ENCODE results near the gene CFAP74. TPM values are rescaled to one million over a fixed set of nuclear protein-coding genes. Genes with fewer than 3 reads are reported as not detected.

CFAP74 gene
- total and polyA plus RNA-seq, 2 of the 13 experiments (the other 11 are each of a cell fraction or from before 2014, with no cell fraction given): 0.27 to 0.62 TPM

GRCh38 chr1:1906185-1907097, 97.1 kb downstream of the CFAP74 start (continued):
- TF ChIP-seq, protein P1, sequence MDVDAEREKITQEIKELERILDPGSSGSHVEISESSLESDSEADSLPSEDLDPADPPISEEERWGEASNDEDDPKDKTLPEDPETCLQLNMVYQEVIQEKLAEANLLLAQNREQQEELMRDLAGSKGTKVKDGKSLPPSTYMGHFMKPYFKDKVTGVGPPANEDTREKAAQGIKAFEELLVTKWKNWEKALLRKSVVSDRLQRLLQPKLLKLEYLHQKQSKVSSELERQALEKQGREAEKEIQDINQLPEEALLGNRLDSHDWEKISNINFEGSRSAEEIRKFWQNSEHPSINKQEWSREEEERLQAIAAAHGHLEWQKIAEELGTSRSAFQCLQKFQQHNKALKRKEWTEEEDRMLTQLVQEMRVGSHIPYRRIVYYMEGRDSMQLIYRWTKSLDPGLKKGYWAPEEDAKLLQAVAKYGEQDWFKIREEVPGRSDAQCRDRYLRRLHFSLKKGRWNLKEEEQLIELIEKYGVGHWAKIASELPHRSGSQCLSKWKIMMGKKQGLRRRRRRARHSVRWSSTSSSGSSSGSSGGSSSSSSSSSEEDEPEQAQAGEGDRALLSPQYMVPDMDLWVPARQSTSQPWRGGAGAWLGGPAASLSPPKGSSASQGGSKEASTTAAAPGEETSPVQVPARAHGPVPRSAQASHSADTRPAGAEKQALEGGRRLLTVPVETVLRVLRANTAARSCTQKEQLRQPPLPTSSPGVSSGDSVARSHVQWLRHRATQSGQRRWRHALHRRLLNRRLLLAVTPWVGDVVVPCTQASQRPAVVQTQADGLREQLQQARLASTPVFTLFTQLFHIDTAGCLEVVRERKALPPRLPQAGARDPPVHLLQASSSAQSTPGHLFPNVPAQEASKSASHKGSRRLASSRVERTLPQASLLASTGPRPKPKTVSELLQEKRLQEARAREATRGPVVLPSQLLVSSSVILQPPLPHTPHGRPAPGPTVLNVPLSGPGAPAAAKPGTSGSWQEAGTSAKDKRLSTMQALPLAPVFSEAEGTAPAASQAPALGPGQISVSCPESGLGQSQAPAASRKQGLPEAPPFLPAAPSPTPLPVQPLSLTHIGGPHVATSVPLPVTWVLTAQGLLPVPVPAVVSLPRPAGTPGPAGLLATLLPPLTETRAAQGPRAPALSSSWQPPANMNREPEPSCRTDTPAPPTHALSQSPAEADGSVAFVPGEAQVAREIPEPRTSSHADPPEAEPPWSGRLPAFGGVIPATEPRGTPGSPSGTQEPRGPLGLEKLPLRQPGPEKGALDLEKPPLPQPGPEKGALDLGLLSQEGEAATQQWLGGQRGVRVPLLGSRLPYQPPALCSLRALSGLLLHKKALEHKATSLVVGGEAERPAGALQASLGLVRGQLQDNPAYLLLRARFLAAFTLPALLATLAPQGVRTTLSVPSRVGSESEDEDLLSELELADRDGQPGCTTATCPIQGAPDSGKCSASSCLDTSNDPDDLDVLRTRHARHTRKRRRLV (CRISPR knock-in tag; IDR thresholded peaks at IDR 0.05): no peak
- TF ChIP-seq FOXJ3 (CRISPR knock-in tag; IDR thresholded peaks at IDR 0.05; ENCODE audit: borderline replicate concordance): no peak
- TF ChIP-seq SKI (IDR thresholded peaks at IDR 0.05; ENCODE audit: partially characterized antibody): no peak
- no peak for TF ChIP-seq EED (CRISPR knock-in tag; IDR thresholded peaks at IDR 0.05)
- TF ChIP-seq HES4 (CRISPR knock-in tag; IDR thresholded peaks at IDR 0.05; ENCODE audit: borderline replicate concordance): no peak
- no peak for TF ChIP-seq RBAK (CRISPR knock-in tag; IDR thresholded peaks at IDR 0.05)
- peak; percentile 61 for TF ChIP-seq TEAD3 (CRISPR knock-in tag; optimal IDR thresholded peaks at IDR 0.05; ENCODE audit: borderline replicate concordance)
- TF ChIP-seq MYPOP (CRISPR knock-in tag; IDR thresholded peaks at IDR 0.05): no peak
- no peak for TF ChIP-seq HHEX (CRISPR knock-in tag; IDR thresholded peaks at IDR 0.05)
- TF ChIP-seq CBFB (CRISPR knock-in tag; IDR thresholded peaks at IDR 0.05): 0 out of 2 replicates have a peak, but pooled peaks have one; percentile 40
- no peak for TF ChIP-seq REXO4 (CRISPR knock-in tag; IDR thresholded peaks at IDR 0.05; ENCODE audit: borderline replicate concordance)
- TF ChIP-seq ZNF225 (CRISPR knock-in tag; IDR thresholded peaks at IDR 0.05): no peak
- TF ChIP-seq NONO (IDR thresholded peaks at IDR 0.05): no peak
- 0 out of 2 replicates have a peak, but pooled peaks have one; percentile 35 for TF ChIP-seq NONO (CRISPR knock-in tag; conservative IDR thresholded peaks at IDR 0.05)
- TF ChIP-seq, protein P2, sequence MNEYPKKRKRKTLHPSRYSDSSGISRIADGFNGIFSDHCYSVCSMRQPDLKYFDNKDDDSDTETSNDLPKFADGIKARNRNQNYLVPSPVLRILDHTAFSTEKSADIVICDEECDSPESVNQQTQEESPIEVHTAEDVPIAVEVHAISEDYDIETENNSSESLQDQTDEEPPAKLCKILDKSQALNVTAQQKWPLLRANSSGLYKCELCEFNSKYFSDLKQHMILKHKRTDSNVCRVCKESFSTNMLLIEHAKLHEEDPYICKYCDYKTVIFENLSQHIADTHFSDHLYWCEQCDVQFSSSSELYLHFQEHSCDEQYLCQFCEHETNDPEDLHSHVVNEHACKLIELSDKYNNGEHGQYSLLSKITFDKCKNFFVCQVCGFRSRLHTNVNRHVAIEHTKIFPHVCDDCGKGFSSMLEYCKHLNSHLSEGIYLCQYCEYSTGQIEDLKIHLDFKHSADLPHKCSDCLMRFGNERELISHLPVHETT (CRISPR knock-in tag; conservative IDR thresholded peaks at IDR 0.05): 0 out of 2 replicates have a peak, but pooled peaks have one; percentile 60
- TF ChIP-seq TAF15 (IDR thresholded peaks at IDR 0.05; ENCODE audit: low read depth, low read length, poor library complexity, severe bottlenecking): no peak
- no peak; the same call in 1 of the 2 replicates for TF ChIP-seq NR2C2 (CRISPR knock-in tag; IDR thresholded peaks at IDR 0.05; ENCODE audit: borderline replicate concordance)
- TF ChIP-seq, protein P3, sequence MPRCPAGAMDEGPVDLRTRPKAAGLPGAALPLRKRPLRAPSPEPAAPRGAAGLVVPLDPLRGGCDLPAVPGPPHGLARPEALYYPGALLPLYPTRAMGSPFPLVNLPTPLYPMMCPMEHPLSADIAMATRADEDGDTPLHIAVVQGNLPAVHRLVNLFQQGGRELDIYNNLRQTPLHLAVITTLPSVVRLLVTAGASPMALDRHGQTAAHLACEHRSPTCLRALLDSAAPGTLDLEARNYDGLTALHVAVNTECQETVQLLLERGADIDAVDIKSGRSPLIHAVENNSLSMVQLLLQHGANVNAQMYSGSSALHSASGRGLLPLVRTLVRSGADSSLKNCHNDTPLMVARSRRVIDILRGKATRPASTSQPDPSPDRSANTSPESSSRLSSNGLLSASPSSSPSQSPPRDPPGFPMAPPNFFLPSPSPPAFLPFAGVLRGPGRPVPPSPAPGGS (CRISPR knock-in tag; IDR thresholded peaks at IDR 0.05): no peak
- TF ChIP-seq STAT5B (CRISPR knock-in tag; IDR thresholded peaks at IDR 0.05): no peak; the same call in 1 of the 2 replicates

All from HepG2 (cell line).